HuH-7 (cell line): Measurements from ENCODE around the gene CXCR4.
"Not testable (repeated sequence)": the region's sequence is repeated elsewhere in the genome, so short reads cannot be mapped to it uniquely, and the experiment has no call there.

Experiments
- DNase-seq: peaks from one replicate; pipeline ENCODE4 v3.0.0; 2011; ENCODE audit warnings: low spot score

Gene CXCR4

DNA sequence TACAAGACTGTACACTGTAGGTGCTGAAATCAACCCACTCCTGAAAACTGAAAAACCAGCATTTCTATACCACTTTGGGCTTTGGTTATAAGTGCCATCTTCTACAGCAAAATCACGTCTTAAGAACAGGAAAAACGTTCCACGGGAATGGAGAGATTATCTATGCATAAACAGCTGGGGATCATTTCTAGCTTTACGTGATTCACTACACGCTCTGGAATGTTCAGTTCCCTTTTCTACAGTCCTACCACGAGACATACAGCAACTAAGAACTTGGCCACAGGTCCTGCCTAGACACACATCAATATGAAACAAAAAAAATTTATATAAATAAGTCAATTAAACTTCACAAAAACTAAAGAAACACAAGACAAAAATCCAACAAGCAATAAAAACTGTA is 3.6 kb downstream of the CXCR4 start:
- DNase-seq: no peak

DNA sequence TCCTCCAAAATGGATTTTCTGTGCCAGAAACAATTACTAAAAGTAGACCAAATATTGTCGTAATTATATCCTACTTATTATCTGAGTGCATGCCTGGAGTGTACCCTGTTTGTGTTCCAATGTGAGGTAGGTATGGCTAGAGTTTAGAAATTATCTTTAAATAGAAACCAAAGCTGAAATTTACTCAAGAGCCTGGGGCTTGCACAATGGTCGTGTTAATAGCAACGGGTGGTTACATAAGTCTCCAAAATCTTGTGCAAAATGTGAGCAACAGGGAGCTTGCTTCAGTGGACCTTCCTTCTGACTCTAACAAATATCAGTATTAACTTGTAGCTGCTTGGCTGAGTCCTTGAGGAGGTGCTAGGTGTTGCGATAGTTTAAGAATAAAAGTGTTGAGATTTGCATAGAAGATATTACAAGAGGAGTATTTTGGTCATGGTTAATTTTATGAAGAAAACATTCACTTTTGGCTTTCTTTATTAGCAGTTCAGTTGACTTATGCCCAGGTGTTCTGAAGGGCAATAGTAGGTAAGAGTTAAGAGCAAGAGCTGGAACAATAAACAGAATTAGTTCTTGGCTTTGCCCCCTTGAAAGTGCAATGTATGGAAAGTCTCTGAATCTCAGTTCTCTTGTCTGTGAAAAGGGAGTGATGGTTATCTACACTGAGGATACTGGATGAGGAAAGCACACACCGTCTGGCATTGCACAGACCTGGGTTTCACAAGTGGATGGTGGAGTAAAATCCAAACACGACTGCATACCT is 4.6 kb downstream of the CXCR4 start:
- no peak for DNase-seq

DNA sequence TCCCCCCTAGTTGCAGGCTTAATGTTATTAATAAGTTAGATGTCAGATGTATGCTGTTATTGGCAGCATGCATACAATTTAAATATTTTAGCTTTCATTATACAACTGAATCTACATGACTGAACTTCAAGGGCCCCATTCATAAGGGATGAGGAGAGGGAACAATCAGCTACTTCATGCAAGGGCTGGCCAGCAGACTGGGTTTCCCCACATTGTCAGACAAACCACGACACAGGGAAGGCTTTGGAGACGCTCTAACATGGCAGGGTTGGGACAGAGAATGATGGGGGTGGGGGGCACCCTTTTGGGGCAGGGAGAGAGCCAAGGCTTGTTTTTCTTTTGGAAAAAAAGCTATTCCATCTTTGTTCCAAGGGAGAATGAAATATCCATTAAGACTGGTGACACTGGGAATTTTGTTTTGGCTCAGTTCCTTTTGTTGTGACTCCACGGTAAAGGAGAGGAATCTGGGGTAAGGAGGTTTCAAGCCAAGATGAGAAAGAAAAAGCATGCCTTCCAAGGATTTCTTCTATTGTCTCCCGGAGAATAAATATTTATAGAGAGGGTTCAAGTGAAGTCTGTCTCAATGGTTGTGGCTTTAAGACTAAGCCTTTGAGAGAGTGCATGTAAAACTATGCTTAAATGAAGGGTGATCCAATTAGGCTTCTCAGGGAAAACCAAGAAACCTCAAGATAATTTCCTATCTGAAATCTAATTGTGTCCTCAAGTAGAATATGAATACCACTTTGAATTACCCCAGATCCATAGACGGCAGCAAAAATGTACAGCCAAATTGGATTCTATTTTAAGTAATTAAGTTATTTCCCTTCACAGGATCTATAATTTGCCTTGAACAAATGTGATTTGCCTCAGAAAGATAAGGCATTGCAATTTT is 5.4 kb downstream of the CXCR4 start:
- DNase-seq: no peak

DNA sequence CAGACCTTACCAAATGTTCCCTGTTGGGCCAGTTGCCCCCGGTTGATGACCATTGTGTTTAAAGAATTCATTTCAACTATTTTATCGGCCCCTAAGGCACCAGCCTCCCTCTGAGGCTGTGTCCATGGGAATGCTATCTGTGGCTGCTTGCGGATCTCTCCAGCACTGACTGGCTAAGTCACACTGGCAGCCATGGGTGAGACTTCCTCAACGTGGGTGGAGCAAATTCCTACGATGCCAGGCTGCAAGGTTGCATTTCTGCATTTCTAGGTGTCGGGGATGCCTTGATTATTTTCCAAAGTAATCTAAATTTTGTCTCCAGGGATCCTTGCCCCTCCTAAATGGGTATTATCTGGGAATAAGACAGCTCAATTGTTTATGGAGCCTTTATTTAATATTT is 6.2 kb downstream of the CXCR4 start:
- DNase-seq: no peak

DNA sequence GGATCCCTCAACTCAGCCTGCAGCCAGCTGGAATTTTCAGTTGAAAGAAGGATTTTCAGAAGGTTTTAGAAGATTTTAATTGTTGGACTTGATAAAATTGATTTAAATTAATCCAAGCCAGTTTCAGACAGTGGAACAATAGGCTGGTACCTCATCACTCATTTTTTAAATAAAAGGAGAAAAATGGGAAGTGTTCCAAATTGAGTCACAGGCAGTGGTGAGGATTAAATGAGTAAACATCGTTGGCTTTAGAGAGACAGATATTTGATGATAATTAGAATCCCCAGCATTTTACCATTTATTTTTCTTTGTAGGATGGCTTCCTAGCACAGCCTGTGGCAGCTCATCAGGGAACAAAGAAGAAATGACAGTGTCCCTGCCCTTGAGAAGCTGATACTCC is 7.4 kb downstream of the CXCR4 start:
- DNase-seq: no peak

DNA sequence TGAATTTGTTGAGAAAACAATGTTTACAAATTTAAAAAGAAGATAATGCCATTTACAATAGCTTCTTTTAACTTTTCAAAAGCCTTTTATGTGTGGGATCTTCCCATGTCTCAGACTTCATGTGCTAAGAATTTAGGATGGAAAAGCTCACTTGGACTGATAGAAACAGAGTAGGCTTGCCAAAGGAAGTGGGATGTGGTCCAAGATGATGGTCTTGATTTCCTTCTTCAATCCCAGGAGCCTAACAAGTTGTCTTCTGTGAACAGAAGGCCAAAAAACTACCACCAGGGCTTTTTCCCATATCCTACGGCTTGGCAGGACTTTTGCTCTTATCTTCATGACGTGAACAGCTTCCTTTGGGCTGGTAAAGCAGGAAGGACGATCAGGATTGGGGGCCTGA is 9.5 kb downstream of the CXCR4 start:
- DNase-seq: no peak

DNA sequence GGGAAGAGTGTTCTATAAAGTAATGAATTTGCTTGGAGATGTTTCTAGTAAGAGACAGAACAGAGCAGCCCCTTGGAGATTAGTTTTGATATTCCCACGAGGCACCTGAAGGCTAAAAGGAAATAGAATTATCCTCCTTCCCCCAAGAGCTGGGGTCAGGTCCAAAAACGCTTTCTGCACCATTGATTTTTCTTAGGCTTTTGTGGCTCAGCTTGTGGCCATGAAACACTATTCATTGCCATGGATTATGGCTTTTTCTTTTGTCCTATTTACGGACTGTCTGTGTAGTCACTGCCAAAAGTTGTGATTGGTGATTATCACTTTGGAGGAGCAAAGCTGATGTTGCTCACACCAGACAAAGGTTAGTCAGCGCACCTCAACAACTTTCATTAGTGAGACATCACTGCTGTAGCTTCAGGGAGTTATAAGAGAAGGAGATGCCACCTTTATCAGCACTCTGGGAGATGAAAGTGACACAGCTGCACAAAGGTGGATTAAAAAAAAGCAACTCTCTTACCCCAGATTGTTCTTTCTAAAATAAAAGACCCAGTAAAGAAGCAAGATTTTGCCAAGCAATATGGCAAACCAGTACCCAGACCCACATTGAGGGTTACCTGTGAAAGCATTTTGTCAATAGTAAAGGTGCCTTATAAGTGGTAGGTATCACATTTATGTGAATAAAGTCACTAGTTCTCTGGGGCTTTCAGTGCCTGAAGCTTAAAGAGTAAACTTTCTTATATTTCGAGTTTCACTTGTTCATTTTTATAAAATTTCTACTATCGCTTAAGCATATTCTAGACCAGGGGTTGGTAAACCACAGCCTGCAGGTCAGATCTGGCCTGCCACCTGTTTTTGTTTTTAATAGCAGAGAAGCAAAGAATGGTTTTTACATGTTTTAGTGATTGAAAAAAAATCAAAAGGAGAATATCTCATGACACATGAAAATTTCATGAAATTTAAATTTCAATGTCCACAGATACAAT is 10.6 kb downstream of the CXCR4 start:
- DNase-seq: no peak

DNA sequence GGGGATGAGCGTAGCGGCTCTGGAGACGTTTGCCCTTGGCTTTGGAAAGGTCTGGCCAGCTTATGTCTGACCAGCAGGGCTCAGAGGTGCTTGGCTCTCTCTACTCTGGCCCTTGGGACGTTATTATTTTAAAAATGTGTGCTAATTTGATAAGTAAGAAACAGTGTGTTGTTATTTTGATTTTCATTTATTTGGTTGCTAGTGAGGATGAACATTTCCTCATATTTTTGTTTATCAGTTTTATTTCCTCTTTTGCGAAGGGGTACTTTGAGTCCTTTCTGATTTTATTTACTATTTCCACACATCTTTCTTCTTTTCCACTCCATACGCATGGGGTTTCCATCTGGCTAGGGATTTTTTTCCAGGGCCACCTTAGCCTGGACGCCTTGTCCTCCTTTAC is 11.4 kb downstream of the CXCR4 start:
- DNase-seq: no peak

DNA sequence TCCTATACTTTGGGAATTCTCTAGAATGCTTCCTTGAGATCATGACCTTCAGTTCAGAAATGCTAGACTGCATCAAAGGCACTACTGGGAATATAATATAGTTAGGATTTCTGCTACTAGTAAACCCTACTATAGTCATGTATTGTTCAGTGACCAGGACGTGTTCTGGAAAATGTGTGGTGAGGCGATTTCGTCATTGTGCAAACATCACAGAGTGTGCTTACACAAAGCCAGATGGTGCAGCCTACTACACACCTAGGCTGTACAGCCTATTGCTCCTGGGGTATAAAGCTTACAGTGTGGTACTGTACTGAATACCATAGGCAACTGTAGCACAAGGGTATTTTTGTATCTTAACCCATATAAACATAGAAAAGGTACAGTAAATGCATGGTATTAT is 13.0 kb downstream of the CXCR4 start:
- DNase-seq: no peak

DNA sequence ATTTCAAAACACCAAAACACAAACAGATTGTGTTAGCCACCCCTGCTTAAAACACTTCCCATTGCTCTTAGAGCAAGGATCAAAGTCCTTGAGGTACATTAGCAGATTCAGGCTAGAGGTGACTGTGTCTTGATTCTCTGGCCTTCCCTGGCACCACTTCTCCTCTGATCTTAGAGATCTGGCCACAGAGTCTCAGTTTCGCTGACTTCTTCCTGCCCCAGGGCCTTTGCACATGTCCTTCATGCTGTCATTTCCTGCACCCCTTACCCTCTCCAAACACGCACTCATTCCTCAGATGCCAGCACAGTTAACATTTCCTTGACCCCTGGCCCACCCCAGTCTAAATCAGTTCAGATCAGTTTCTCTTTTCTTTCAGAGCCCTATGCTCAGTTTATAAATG is 16.9 kb downstream of the CXCR4 start:
- no peak for DNase-seq

DNA sequence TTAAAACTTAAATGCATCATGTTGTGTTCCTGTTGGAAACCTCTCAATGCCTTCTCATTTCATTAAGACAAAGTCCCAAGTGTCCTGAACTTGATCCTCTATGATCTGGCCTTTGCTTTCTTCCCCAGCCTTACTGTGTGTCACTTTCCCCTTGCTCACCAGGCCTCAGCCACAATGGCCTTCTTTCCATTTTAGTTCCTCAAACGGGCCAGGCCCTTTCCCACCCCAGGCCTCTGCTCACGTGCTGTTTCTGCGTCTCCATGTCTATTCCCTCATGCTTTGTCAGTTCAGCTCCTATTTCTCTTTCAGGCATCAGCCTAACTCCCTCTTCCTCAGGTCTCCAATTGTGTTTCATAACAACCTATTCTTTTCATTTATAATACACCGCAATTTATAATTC is 19.5 kb downstream of the CXCR4 start:
- no peak for DNase-seq

DNA sequence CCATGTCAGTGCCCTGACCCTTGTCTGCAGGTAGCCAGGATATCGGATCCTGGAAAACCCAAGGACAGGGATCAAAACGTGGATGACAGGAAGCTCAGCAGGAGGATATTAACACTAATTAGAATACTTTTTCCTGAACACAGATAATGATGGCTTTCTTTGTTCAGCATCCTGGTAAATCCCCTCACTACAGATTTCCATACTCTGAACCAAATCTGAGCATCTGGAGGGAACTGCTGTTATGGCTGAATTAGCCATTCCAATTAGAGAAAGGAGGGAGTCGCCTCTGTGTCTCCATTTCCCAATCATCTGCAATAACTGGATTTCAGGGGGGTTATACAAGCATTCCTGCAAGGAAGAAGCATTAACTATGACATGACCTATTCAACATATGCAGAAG is 24.4 kb downstream of the CXCR4 start:
- DNase-seq: no peak

DNA sequence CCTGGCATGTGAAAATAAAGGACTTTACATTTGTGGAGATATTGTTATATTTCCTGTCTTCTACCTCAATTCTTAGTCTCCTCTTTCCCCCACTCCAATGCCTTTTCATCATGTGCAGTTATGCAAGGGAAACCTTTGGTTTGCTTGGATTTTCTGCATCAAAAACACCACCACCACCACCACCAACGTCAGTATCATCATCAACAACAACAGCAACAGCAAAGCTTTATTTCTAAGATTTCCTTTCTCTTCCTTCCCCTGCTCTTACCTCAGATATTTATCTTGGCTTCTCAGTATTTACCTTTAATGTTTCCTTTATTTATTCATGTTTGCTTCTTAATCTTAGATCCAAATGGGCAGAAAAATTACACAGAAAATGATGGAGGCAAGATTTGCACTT is 26.1 kb downstream of the CXCR4 start:
- no peak for DNase-seq

DNA sequence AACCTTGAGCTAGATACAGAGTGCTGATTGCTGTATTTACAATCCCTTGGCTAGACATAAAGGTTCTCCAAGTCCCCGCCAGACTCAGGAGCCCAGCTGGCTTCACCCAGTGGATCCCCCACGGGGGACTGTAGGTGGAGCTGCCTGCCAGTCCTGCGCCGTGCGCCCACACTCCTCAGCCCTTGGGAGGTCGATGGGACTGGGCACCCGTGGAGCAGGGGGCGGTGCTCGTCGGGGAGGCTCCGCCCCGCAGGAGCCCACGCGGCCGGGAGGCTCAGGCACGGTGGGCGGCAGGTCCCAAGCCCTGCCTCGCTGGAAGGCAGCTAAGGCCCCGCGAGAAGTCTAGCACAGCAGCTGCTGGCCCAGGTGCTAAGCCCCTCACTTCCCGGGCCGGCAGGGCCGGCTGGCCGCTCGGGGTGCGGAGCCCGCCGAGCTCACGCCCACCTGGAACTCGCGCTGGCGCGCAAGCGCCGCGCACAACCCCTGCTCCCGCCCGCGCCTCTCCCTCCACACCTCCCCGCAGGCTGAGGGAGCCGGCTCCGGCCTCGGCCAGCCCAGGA is 30.0 kb downstream of the CXCR4 start:
- DNase-seq: not testable (repeated sequence)

DNA sequence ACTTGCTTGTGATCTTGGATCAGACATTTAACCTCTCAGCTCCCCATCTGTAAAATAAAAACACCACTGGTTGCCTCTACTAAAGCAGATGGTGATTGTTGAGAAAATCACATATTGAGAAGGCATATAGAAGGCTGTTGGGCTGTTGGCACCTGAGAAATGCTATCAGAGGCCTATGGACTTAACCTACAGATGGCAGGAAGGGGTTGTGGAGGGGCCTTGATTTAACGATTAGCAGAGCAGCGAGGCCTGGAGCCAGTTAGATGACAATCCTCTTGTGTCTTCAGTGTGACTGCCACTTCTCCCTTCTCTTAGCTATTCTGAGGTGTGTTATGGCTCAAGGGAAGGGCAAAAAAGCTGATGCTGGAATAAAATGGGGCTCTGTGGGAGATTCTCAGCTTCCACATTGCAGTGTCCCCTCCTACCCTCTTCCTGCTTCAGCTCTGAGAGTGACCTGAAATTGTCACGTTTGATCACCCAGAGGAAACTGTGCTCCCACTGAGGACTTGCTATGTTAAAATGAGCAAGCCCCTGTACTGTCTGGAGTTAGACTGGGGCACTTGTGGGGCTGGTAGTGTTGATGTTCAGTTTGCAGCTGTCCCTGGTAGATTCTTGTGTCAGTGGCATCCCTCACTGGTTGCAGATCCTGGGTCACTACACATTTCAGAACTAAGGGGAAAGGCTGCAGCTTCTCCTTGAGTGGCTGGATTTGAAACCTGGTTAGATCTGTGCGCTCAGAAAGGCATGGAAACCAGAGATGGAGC is 31.5 kb downstream of the CXCR4 start:
- no peak for DNase-seq

DNA sequence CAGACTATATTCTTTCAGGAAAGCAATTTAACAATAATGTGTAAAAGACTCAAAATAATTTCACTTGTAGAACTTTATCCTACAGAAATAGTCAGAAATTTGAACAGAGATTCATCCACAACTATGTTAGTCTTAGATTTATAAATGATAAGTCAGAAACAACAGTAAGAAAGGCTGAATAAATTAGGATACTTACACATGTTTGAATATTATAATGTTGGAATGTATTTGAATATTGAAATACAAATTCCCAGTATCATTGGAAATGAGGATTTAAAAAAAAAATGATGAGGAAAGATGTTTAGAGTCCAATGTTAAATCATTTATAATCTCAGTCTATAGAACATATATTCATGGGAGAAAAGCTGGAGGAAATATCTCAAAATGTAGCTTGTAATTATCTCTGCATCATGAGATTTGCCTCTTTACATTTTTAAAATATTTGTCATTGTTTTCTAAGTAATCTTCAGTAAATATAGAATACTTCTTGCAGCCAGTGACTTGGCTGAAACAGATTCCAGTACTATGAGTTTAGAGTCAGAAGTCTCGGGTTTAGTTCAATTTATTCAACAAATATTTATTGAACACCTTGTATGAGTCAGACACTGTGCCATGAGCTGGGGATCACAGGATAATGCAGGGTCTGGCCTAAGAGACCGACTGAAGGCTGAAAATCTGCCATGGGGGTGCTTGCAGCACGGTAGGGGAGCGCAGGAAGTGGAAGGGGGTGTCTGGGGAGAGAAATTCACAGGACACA is 32.3 kb downstream of the CXCR4 start:
- no peak for DNase-seq

DNA sequence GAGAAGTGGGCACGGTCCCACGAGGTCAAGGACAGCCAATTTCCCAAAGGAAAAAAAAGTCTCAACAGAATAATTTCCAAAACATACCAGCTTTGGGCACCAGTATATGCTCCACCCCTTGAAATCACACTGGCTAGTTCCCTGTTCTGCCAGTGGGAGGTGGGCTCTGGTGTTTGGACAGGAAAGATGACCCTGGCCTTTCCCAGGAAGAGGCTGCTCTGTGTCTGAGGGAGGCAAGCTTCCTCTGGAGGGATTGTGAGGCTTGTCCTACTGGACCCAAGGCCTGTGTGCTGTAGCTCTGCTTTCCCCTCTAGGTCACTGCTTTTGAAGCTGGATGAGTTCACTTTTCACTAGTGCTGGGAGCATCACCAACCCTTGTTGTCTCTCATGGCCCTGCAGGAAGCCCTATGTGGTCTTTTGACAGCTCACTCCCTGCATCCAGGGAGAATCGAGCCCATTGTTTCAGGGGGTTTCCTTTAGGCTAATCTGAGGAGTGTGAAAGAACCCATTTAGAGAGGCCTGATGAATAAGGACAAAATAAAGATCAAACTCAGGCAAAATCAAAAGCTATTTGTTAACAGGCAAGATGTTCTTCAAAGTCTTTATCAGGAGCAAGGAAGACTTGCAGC is 36.3 kb downstream of the CXCR4 start:
- no peak for DNase-seq

DNA sequence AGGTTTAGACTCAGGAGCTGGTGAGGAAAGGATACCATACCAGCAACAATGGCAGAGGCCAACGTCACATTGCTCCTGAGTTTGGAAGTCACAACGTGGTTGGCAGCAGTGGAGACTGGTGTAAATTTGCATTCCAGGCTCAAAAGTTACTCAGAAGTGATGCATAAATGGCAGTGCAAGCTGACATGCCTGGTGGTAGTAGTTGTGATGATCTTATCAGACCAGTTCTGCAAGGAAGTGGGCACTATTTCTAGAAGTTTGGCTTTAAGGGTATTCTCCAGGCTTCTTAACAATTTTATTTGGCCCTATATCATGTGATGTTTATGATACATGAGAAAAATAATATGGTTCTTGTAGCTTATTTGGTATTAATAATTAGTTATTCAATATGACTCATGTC is 37.8 kb downstream of the CXCR4 start:
- DNase-seq: no peak

DNA sequence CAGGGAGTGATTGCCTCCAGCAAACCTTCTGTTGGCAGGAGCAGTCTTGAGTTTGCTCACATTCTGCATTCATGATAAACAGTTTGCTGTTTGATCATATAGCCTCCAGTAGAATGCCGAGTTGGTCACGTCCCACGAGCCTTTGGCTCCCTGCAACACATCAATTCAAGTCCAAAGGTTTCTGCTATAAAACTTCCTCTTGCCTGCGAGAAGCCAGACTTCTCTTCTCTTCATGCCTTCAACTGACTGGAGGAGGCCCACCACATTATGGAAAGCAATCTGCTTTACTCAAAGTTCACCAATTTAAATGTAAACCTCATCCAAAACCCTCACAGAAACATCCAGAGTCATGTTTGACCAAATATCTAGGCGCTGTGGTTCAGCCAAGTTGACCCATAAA is 40.8 kb downstream of the CXCR4 start:
- DNase-seq: no peak

DNA sequence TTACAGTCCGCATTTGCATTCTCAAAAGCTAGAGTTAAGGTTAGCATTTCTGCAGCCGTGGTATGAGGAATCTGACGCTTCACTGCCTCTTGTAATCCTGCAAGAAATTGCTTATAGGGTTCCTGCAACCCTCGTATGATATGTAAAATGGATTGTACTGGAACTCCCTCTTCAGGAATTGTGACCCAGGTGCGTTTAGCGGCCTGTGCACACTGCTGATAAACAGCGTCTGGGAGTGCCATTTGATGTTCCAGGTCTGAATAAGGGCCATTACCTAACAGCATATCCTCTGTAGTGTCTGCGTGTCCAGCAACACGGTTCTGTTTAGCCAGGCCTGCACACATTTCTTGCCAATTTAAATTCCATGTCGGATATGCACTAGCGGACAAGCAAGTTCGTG is 42.5 kb downstream of the CXCR4 start:
- no peak for DNase-seq
